ENCODE data around the gene ULBP2.
"Not testable (repeated sequence)": the region's sequence is repeated elsewhere in the genome, so short reads cannot be mapped to it uniquely, and the experiment has no call there.

Gene ULBP2

GRCh38 chr6:149931501-149931900, 10.3 kb upstream of the ULBP2 start:
- Mint-ChIP-seq H3K4me1 (ENCODE audit: low read depth) (peaks cover 9% of the 10 kb centered on the region), H3K9me3 (no peaks in the 10 kb centered on the region), H3K27ac (no peak overlapping the region), H3K27me3 (ENCODE audit: low read depth) (peaks cover 92% of the 10 kb centered on the region), H3K4me3 (no peak overlapping the region), H3K36me3 (ENCODE audit: low read depth) (no peaks in the 10 kb centered on the region)

DNA sequence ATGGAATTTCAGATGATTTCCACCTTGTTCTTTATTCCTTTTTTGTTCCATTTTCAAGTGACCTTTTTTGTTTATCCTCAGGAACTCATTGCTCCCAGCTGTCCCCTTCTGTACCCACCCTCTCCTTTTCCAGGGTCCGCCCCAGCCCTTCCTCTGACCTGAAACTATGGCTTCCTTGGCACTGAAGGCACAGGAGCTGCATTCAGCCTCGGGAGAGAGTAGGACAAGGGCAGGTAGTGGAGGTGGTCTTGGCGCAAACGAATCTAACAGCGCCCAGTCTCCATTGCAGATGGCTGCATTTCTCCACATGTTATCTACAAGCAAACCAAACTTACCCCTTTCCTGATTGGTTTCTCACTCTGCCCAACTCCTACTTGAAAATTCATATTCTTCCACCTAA, 8.8 kb upstream of the ULBP2 start:
- Mint-ChIP-seq H3K4me1 (ENCODE audit: low read depth) (peaks cover 9% of the 10 kb centered on the region), H3K9me3 (no peaks in the 10 kb centered on the region), H3K27me3 (ENCODE audit: low read depth) (peaks cover 94% of the 10 kb centered on the region), H3K4me3 (no peak overlapping the region), H3K36me3 (ENCODE audit: low read depth) (no peaks in the 10 kb centered on the region), H3K27ac (no peak overlapping the region)

DNA sequence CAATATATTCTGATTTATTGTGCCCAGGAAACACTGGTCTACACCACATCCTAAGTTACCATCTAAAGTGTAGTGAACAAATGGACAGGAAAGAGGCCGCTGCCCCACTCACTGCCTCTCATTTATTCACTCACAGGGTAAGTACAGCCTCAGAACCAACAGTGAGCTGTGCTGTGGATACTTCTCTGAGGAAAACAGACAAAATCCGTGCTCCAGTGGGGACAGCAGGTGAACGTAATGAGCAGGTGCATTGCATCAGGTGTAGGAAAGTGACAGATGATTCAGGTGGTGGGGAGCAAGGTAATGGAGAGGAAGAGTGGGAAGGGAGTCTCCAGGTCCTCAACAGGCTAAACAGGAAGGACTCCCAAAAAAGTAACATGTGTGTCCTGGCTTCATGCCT, 8.4 kb upstream of the ULBP2 start:
- no peaks in the 10 kb centered on the region for H3K36me3 Mint-ChIP-seq (ENCODE audit: low read depth)
- H3K27me3 Mint-ChIP-seq (ENCODE audit: low read depth) = peaks cover 90% of the 10 kb centered on the region
- H3K4me3 Mint-ChIP-seq = no peak overlapping the region
- no peak overlapping the region for H3K27ac Mint-ChIP-seq
- no peaks in the 10 kb centered on the region for H3K9me3 Mint-ChIP-seq
- peaks cover 12% of the 10 kb centered on the region for H3K4me1 Mint-ChIP-seq (ENCODE audit: low read depth)

DNA sequence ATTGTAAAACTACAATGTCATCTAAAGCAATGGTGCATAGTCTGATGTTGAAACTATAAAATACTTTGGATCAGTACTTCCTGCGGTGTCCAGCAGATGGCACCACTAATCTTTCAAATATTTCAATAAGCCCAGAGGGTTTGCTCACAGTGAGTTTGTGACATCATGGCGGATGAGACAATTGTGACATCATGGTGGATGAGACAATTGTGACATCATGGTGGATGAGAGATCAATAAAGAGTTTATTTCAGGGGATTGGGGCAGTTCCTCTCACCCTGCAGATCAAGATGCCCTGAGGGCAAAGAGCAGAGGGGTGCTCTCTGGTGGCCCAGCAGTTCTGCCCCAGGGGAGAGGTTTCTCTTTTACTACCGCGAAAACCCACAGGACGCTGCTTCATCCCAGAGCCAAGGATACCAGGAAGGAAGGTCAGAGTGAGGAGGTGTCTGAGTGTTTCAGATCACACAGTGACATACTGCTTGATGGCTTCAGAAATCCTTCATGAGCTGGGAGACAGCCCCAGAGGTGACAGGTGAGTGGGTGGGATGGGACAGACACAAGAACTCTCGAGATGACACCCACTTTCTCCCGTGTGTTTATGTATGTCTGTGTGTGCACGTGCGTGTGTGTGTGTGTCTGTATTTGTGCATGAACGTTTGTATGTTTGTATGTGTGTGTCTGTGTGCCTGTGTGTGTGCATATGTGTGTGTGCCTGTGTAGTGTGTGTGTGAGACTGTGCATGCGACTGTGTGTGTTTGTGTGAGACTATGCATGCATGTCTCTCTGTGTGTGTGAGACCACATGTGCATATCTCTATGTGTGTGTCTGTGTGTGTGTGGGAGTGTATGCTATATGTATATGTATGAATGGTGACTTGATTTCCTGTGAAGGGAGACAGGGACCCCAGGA, 7.3 kb upstream of the ULBP2 start:
- peaks cover 88% of the 10 kb centered on the region for H3K27me3 Mint-ChIP-seq (ENCODE audit: low read depth)
- no peaks in the 10 kb centered on the region for H3K36me3 Mint-ChIP-seq (ENCODE audit: low read depth)
- no peak overlapping the region for H3K27ac Mint-ChIP-seq
- H3K4me1 Mint-ChIP-seq (ENCODE audit: low read depth) = peaks cover 20% of the 10 kb centered on the region
- H3K4me3 Mint-ChIP-seq = no peak overlapping the region
- H3K9me3 Mint-ChIP-seq = no peaks in the 10 kb centered on the region

DNA sequence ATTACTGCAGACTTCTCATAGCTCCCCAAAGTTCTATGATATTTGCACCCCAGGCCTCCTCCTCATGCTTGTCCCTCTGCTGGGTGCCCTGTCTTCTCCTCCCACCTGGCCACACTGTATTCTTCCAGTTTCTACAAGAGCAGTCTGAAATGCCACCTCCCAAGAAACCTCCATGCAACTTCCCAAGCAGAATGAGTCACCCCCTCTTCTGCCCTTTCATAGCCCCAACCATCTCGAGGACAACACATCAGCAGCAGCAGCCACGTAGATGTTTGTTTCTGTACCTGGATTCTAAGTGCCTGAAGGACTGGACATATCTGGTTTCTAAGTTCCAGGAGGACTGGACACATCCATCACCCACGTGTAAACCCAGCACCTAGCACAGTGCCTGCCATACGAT, 6.6 kb upstream of the ULBP2 start:
- Mint-ChIP-seq H3K27me3 (ENCODE audit: low read depth) (peaks cover 88% of the 10 kb centered on the region), H3K27ac (no peak overlapping the region), H3K36me3 (ENCODE audit: low read depth) (no peaks in the 10 kb centered on the region), H3K4me1 (ENCODE audit: low read depth) (peaks cover 27% of the 10 kb centered on the region), H3K4me3 (no peak overlapping the region), H3K9me3 (no peaks in the 10 kb centered on the region)

- peaks cover 88% of the 10 kb centered on the region for H3K27me3 Mint-ChIP-seq (ENCODE audit: low read depth)
- H3K4me3 Mint-ChIP-seq = no peak overlapping the region
- H3K36me3 Mint-ChIP-seq (ENCODE audit: low read depth) = no peaks in the 10 kb centered on the region
- no peak overlapping the region for H3K27ac Mint-ChIP-seq
- no peaks in the 10 kb centered on the region for H3K9me3 Mint-ChIP-seq
- peaks cover 30% of the 10 kb centered on the region for H3K4me1 Mint-ChIP-seq (ENCODE audit: low read depth)
Measured at GRCh38 chr6:149935668-149936067, 6.1 kb upstream of the ULBP2 start.

- H3K27me3 Mint-ChIP-seq (ENCODE audit: low read depth) = peaks cover 88% of the 10 kb centered on the region
- no peaks in the 10 kb centered on the region for H3K9me3 Mint-ChIP-seq
- no peaks in the 10 kb centered on the region for H3K36me3 Mint-ChIP-seq (ENCODE audit: low read depth)
- H3K4me3 Mint-ChIP-seq = no peak overlapping the region
- H3K27ac Mint-ChIP-seq = no peak overlapping the region
- peaks cover 36% of the 10 kb centered on the region for H3K4me1 Mint-ChIP-seq (ENCODE audit: low read depth)
Measured at GRCh38 chr6:149936743-149937142, 5.1 kb upstream of the ULBP2 start.

DNA sequence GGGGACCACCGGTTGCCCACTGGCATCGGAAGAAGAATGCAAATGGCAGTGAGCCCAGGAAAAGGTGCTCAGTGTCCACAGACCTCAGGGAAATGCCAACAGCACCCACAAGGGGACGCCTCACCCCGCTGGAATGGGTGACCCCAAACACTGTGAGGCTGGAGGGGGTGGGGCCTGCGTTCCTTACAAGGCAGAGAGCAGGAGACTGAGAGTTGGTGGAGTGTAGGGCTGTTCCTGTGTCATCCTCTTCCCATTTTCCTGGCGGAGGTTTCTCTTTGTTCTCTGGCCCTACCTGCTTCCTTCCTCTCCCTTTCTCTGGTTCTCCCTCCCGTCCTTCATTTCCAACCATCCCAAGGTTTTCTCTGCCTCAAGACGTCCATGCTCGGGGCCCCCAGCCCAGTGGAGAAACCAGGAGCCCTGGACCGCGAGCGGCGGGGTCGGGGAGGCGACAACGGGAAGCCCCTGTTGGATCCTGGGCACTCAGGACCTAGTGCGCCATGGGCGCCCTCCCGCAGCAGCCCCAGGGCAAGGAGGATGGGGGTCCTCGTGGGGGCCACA, 3.7 kb upstream of the ULBP2 start:
- Mint-ChIP-seq H3K4me3 (peak overlapping the region; percentile 79), H3K27me3 (ENCODE audit: low read depth) (peaks cover 90% of the 10 kb centered on the region), H3K4me1 (ENCODE audit: low read depth) (peaks cover 42% of the 10 kb centered on the region), H3K27ac (peak overlapping the region; percentile 43)
- not testable (repeated sequence) for H3K9me3 Mint-ChIP-seq; H3K36me3 Mint-ChIP-seq (ENCODE audit: low read depth)

GRCh38 chr6:149938571-149939355, 3.1 kb upstream of the ULBP2 start:
- Mint-ChIP-seq H3K36me3 (ENCODE audit: low read depth) (no peaks in the 10 kb centered on the region), H3K9me3 (no peaks in the 10 kb centered on the region), H3K27ac (peak overlapping the region; percentile 86), H3K4me3 (peak overlapping the region; percentile 79), H3K27me3 (ENCODE audit: low read depth) (peaks cover 90% of the 10 kb centered on the region), H3K4me1 (ENCODE audit: low read depth) (peaks cover 42% of the 10 kb centered on the region)

DNA sequence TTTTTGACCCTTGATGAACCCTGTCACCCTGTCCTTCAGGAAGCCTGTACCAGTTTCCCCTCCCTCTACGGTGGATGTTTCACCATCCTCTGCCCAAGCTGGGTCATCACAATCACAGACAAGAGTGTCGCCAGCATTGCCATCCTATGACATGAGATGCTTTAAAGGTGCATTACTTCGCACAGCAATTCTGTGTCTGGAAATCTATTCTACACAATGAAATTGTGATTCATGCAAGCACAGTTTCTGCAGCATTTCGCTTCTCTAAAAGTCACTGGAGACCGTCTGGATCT, 2.5 kb upstream of the ULBP2 start:
- Mint-ChIP-seq H3K36me3 (ENCODE audit: low read depth) (no peaks in the 10 kb centered on the region), H3K4me1 (ENCODE audit: low read depth) (peaks cover 40% of the 10 kb centered on the region), H3K27ac (peak overlapping the region; percentile 86), H3K4me3 (peak overlapping the region; percentile 79), H3K9me3 (no peaks in the 10 kb centered on the region), H3K27me3 (ENCODE audit: low read depth) (peaks cover 90% of the 10 kb centered on the region)

DNA sequence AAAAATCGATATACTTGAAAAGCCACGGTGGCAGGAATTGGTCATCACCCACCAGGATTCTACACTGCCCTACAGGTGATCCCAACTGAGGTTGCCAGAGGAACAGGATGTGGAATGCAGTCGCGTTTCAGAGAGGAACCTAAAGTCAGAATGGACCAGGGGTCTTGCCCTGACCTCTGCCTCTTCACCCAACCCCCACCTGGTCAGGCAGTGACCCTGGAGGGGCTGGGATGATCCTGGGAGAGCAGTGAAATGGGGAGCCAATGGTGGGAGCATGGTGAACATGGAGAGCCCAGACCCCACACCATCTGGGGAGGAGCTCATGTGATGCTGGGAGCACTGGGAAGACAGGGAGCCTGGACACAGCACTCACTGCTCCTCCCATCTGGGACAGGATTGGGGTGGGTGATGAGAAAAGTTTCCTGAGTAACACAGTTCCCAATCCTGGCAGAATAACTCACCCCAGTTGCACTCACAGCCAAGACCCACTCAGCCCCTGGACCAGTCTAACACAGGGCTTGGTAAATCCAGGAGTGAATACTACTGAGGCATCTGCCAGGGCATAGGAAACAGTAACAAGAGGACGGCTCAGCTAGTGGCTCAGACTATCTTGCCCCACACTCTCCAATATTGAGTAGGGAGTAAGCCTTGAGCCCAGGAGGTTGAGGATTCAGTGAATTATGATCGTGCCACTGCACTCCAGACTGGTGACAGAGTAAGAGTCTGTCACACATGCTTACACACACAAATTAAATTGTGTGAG, 1.7 kb upstream of the ULBP2 start:
- Mint-ChIP-seq H3K4me3 (peak overlapping the region; percentile 7), H3K4me1 (ENCODE audit: low read depth) (peaks cover 35% of the 10 kb centered on the region), H3K9me3 (no peaks in the 10 kb centered on the region), H3K27me3 (ENCODE audit: low read depth) (peaks cover 82% of the 10 kb centered on the region), H3K27ac (peak overlapping the region; percentile 38), H3K36me3 (ENCODE audit: low read depth) (no peaks in the 10 kb centered on the region)

DNA sequence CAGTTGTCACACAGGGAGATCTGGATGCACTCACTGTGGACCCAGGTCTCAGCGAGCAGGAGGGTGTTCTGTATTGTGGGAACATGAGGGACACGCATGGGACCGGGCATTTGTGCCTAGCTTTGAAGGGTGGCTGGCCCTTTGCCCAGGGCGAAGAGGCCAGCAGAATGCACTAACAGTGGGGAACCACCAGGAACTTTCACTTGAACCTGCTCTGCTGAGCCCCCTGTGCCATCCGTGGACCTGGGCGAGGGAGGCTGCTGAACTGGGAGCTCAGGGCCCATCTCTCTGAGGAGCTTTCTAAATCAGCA, 1.2 kb upstream of the ULBP2 start:
- Mint-ChIP-seq H3K4me1 (ENCODE audit: low read depth) (peaks cover 34% of the 10 kb centered on the region), H3K9me3 (no peaks in the 10 kb centered on the region), H3K27ac (peak overlapping the region; percentile 38), H3K36me3 (ENCODE audit: low read depth) (no peaks in the 10 kb centered on the region), H3K4me3 (peak overlapping the region; percentile 7), H3K27me3 (ENCODE audit: low read depth) (peaks cover 80% of the 10 kb centered on the region)

GRCh38 chr6:149942461-149942829, 631 bp downstream of the ULBP2 start:
- peaks cover 72% of the 10 kb centered on the region for H3K27me3 Mint-ChIP-seq (ENCODE audit: low read depth)
- no peaks in the 10 kb centered on the region for H3K9me3 Mint-ChIP-seq
- peak overlapping the region; percentile 82 for H3K4me3 Mint-ChIP-seq
- peak overlapping the region; percentile 66 for H3K27ac Mint-ChIP-seq
- H3K4me1 Mint-ChIP-seq (ENCODE audit: low read depth) = peaks cover 34% of the 10 kb centered on the region
- no peaks in the 10 kb centered on the region for H3K36me3 Mint-ChIP-seq (ENCODE audit: low read depth)

GRCh38 chr6:149943321-149943720, 1.5 kb downstream of the ULBP2 start:
- peaks cover 31% of the 10 kb centered on the region for H3K4me1 Mint-ChIP-seq (ENCODE audit: low read depth)
- H3K36me3 Mint-ChIP-seq (ENCODE audit: low read depth); H3K9me3 Mint-ChIP-seq; H3K27ac Mint-ChIP-seq: not testable (repeated sequence)
- peak overlapping the region; percentile 82 for H3K4me3 Mint-ChIP-seq
- H3K27me3 Mint-ChIP-seq (ENCODE audit: low read depth) = peaks cover 75% of the 10 kb centered on the region

Measured in T-helper 1 cell treated with Interleukin-12 subunit alpha and Interleukin-12 subunit beta and Interleukin-4 antibody, amounts not matched to agents 30 μg/mL and 1 μg/mL, for 36 hours (primary cell).